OCI-LY3 (cell line): ENCODE data around the gene TEAD1.

Experiments
- EZH2phosphoT487 ChIP-seq: fragments of 200-600 bp; shearing (Covaris generic); IDR thresholded peaks from 2 replicates; pipeline ENCODE4 v1.6.1; 2018; ENCODE audit warnings: antibody characterized with exemption, mixed run types, low read depth
- TF ChIP-seq, protein P1 (sequence below): fragments of 200-600, 300-600 bp; sonication (generic); IDR thresholded peaks from 2 replicates; pipeline ENCODE4 v1.5.1; 2014; ENCODE audit warnings: antibody characterized with exemption, low read length, low read depth

GRCh38 chr11:12989428-12990161, 315.4 kb downstream of the TEAD1 start:
- TF ChIP-seq, protein P1, sequence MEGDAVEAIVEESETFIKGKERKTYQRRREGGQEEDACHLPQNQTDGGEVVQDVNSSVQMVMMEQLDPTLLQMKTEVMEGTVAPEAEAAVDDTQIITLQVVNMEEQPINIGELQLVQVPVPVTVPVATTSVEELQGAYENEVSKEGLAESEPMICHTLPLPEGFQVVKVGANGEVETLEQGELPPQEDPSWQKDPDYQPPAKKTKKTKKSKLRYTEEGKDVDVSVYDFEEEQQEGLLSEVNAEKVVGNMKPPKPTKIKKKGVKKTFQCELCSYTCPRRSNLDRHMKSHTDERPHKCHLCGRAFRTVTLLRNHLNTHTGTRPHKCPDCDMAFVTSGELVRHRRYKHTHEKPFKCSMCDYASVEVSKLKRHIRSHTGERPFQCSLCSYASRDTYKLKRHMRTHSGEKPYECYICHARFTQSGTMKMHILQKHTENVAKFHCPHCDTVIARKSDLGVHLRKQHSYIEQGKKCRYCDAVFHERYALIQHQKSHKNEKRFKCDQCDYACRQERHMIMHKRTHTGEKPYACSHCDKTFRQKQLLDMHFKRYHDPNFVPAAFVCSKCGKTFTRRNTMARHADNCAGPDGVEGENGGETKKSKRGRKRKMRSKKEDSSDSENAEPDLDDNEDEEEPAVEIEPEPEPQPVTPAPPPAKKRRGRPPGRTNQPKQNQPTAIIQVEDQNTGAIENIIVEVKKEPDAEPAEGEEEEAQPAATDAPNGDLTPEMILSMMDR, result no peak
- no peak for TF ChIP-seq EZH2phosphoT487
